Fibroblast of pulmonary artery (primary cell): ENCODE results near the gene B3GALT5.

Experiments
- DNase-seq: peaks from one replicate; pipeline ENCODE4 v3.0.0-alpha.2; 2010; ENCODE audit warnings: low read depth
- H3K4me3 ChIP-seq: replicated peaks from 2 replicates; pipeline ENCODE4 v1.5.1; 2011; ENCODE audit warnings: low read depth, mild to moderate bottlenecking, control low read depth, low read length, moderate library complexity
- CTCF ChIP-seq: IDR thresholded peaks from 2 replicates; pipeline ENCODE4 v1.5.1; 2011; ENCODE audit warnings: mild to moderate bottlenecking, control low read depth, low read length, inconsistent platforms; ENCODE audit errors: missing control alignments

The B3GALT5 gene

GRCh38 chr21:39645331-39645730 is 32.6 kb downstream of the B3GALT5 start:
- no peak for TF ChIP-seq CTCF
- no peak overlapping the region for H3K4me3 ChIP-seq
- no peak for DNase-seq

GRCh38 chr21:39647476-39647875 is 34.7 kb downstream of the B3GALT5 start:
- DNase-seq: no peak
- no peak for TF ChIP-seq CTCF

GRCh38 chr21:39648879-39649278 is 36.1 kb downstream of the B3GALT5 start:
- DNase-seq: no peak
- H3K4me3 ChIP-seq: no peak overlapping the region
- TF ChIP-seq CTCF: no peak

More at GRCh38 chr21:39647476-39647875, 34.7 kb downstream of the B3GALT5 start:
- no peak overlapping the region for H3K4me3 ChIP-seq

GRCh38 chr21:39649526-39649925 is 36.8 kb downstream of the B3GALT5 start:
- no peak overlapping the region for H3K4me3 ChIP-seq
- no peak for DNase-seq
- TF ChIP-seq CTCF: no peak

GRCh38 chr21:39650306-39650705 is 37.6 kb downstream of the B3GALT5 start:
- no peak overlapping the region for H3K4me3 ChIP-seq
- TF ChIP-seq CTCF: no peak
- no peak for DNase-seq

- no peak for DNase-seq
- H3K4me3 ChIP-seq: no peak overlapping the region
- no peak for TF ChIP-seq CTCF
Measured at GRCh38 chr21:39650801-39651200, 38.1 kb downstream of the B3GALT5 start.

- TF ChIP-seq CTCF: no peak
- H3K4me3 ChIP-seq: no peak overlapping the region
- no peak for DNase-seq
Measured at GRCh38 chr21:39651206-39651605, 38.5 kb downstream of the B3GALT5 start.
